ENCODE data around the gene PSMB4. TPM values are rescaled to one million over a fixed set of nuclear protein-coding genes. Genes with fewer than 3 reads are reported as not detected.

Gene PSMB4
- total RNA-seq, 1 experiment from 2014 or later, result 413 TPM

DNA sequence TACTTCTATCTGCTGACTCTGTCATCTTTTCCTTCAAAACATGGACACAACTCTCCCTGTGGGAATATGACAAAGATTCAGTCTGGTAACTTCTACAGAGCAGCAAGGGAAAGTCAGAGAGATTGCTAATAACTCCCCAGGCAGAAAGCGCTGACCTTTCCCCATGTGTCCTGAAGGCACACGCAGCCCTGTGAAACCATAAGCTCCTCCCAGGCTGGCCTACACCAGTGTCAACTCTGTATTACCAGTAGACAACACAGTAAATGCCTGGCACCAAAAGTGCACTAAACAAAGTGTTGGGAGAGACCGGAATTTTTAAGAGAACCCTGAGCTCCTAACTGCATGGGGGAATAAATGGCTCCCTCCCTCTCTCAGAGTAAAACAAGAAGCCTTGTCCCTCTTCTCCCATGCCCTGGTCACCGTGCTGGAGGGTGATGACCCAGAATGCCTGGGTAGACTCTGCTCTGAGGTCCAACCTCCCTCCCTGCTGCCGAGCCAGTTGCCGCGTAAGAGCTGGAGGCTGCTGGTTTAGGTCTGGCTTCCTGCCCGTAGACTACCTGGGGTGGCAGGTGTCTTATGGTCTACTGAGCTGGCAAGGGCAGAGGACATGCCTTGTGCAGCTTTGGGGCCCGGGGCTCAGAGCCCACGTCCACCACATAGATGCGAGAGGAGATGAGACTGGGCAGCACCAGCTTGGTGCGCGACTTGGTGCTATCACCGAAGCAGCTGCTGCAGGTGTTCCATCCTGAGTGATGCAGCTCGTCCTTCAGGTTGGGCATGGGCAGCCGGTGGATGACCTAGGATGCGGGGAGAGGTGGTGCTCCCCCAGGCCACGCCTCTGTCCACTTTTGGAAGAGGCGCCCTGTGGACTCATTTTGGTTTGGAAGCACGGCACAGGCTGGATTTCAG, 30.7 kb upstream of the PSMB4 start:
- H3K9me3 Mint-ChIP-seq, result peaks cover 2 to 4% of the 10 kb centered on the region in 2 experiments; a peak in 4 of 5 replicates
- Histone ChIP-seq H2BK12ac (ENCODE audit: insufficient read length, low read depth, low read length) (no peak overlapping the region), H2BK20ac (ENCODE audit: low read depth, low read length, poor library complexity, severe bottlenecking) (no peak overlapping the region), H3K18ac (ENCODE audit: insufficient read length, low read depth, low read length) (no peak overlapping the region), H3K56ac (ENCODE audit: insufficient read length, low read depth, low read length) (no peak overlapping the region), H3K4me1 (ENCODE audit: insufficient read depth, low read length) (no peaks in the 10 kb centered on the region), H3K14ac (ENCODE audit: insufficient read depth, low read length) (no peak overlapping the region; the same call in 1 of the 2 replicates), H3K27ac (ENCODE audit: insufficient read length, low read depth, low read length) (no peak overlapping the region), H4K91ac (ENCODE audit: insufficient read length, low read depth, low read length) (no peak overlapping the region), H2BK15ac (ENCODE audit: low read depth, low read length) (no peak overlapping the region), H4K5ac (ENCODE audit: insufficient read length, low read depth, low read length) (no peak overlapping the region), H2BK120ac (ENCODE audit: low read depth, low read length, poor library complexity, severe bottlenecking) (no peak overlapping the region), H3K27me3 (ENCODE audit: insufficient read depth, low read length) (no peaks in the 10 kb centered on the region), H3K9me3 (ENCODE audit: control insufficient read depth, low read depth, low read length) (no peaks in the 10 kb centered on the region), H4K8ac (replicated peaks; ENCODE audit: insufficient read length, low read depth, low read length) (no peak overlapping the region), H2AFZ (ENCODE audit: low read length) (no peak overlapping the region), H3K9ac (ENCODE audit: extremely low read depth, insufficient read length, low read length) (no peak overlapping the region), H2BK5ac (ENCODE audit: insufficient read length, low read length) (no peak overlapping the region), H4K20me1 (ENCODE audit: control insufficient read depth, insufficient read depth, insufficient read length) (no peaks in the 10 kb centered on the region), H3K79me2 (ENCODE audit: insufficient read depth, low read length) (no peaks in the 10 kb centered on the region), H3K23me2 (ENCODE audit: insufficient read length, low read depth, low read length, poor library complexity, severe bottlenecking) (no peaks in the 10 kb centered on the region), H3K4ac (ENCODE audit: low read depth, low read length) (no peak overlapping the region), H3K79me1 (ENCODE audit: insufficient read depth, low read depth, low read length, poor library complexity, severe bottlenecking) (no peaks in the 10 kb centered on the region), H2AK5ac (ENCODE audit: insufficient read length, low read length) (no peak overlapping the region), H3T11ph (ENCODE audit: low read length) (no peak overlapping the region), H3K23ac (ENCODE audit: insufficient read length, low read depth, low read length) (no peak overlapping the region), H3K4me2 (ENCODE audit: insufficient read depth, insufficient read length, low read length) (no peak overlapping the region)
- H3K4me1 Mint-ChIP-seq, result peaks cover 15 to 27% of the 10 kb centered on the region in 2 experiments
- no peak overlapping the region for H3K27ac Mint-ChIP-seq
- no peaks in the 10 kb centered on the region for H3K27me3 Mint-ChIP-seq (ENCODE audit: low read depth)
- no peak overlapping the region for H3K4me3 Mint-ChIP-seq
- peaks cover 8 to 24% (median 20%) of the 10 kb centered on the region in 3 experiments for H3K36me3 Mint-ChIP-seq (ENCODE audit: insufficient read depth in 1 of 3, low read depth in 3 of 3)
- TF ChIP-seq, protein P1, sequence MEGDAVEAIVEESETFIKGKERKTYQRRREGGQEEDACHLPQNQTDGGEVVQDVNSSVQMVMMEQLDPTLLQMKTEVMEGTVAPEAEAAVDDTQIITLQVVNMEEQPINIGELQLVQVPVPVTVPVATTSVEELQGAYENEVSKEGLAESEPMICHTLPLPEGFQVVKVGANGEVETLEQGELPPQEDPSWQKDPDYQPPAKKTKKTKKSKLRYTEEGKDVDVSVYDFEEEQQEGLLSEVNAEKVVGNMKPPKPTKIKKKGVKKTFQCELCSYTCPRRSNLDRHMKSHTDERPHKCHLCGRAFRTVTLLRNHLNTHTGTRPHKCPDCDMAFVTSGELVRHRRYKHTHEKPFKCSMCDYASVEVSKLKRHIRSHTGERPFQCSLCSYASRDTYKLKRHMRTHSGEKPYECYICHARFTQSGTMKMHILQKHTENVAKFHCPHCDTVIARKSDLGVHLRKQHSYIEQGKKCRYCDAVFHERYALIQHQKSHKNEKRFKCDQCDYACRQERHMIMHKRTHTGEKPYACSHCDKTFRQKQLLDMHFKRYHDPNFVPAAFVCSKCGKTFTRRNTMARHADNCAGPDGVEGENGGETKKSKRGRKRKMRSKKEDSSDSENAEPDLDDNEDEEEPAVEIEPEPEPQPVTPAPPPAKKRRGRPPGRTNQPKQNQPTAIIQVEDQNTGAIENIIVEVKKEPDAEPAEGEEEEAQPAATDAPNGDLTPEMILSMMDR (conservative IDR thresholded peaks at IDR 0.05), result no peak
- WGBS (ENCODE audit: extremely low coverage, insufficient read length, low lambda C conversion rate), result no CpG with 5 or more reads among the region's 20 CpGs
- no peak for DNase-seq
